ENCODE measurements around the gene ADGRB3. TPM values are rescaled to one million over a fixed set of nuclear protein-coding genes. Genes with fewer than 3 reads are reported as not detected.

ADGRB3 gene
- total and polyA plus RNA-seq, 2 donors (not counting 1 experiment from before 2014, with no cell fraction given): not detected

- Histone ChIP-seq H3K4me1 (ENCODE audit: control insufficient read depth in 2 of 2, insufficient read depth in 2 of 2, low read length in 2 of 2) (peaks cover 20 to 21% of the 10 kb centered on the region in 2 donors), H3K9ac (ENCODE audit: low read length) (no peak overlapping the region), H3K4me2 (replicated peaks; ENCODE audit: low read depth, low read length, poor library complexity, severe bottlenecking) (no peak overlapping the region), H3K4me3 (ENCODE audit: control extremely low read depth in 1 of 5, extremely low read depth in 1 of 5, insufficient read depth in 1 of 5, low read depth in 2 of 5, low read length in 4 of 5) (no peak overlapping the region), H3K9me3 (ENCODE audit: control extremely low read depth in 1 of 3, control insufficient read depth in 2 of 3, insufficient read depth in 1 of 3, low read length in 2 of 3) (no peaks in the 10 kb centered on the region), H3K27me3 (replicated peaks in 1 of 4; ENCODE audit: control extremely low read depth in 1 of 4, control insufficient read depth in 3 of 4, insufficient read depth in 4 of 4, low read length in 3 of 4) (peaks cover 1 to 16% (median 11%) of the 10 kb centered on the region in 4 experiments), H3K79me2 (ENCODE audit: control insufficient read depth, insufficient read depth, low read length) (no peaks in the 10 kb centered on the region), H4K20me1 (ENCODE audit: control insufficient read depth, insufficient read depth, low read length, poor library complexity, severe bottlenecking) (no peaks in the 10 kb centered on the region), H3K27ac (ENCODE audit: low read length in 2 of 2) (no peak overlapping the region), H3K36me3 (replicated peaks in 1 of 2; ENCODE audit: control extremely low read depth in 1 of 2, control insufficient read depth in 1 of 2, extremely low read depth in 1 of 2, insufficient read depth in 2 of 2, low read length in 1 of 2) (no peaks in the 10 kb centered on the region), H2AFZ (ENCODE audit: insufficient read depth, low read depth, low read length, poor library complexity, severe bottlenecking) (no peak overlapping the region)
- WGBS (ENCODE audit: insufficient coverage): no CpG with 5 or more reads among the region's 3 CpGs
- H3K9me3 Mint-ChIP-seq (ENCODE audit: insufficient read depth): no peaks in the 10 kb centered on the region
- ATAC-seq (ENCODE audit: low read depth) (no peak), DNase-seq (no peak)
- ChIA-PET CTCF (no interaction called here), POLR2A (no interaction called here)
- intact Hi-C loops (cut with micrococcal nuclease): no loop called here
- H3K27ac Mint-ChIP-seq: no peak overlapping the region
- H3K27me3 Mint-ChIP-seq: peaks cover 43% of the 10 kb centered on the region
- TF ChIP-seq, protein P1, sequence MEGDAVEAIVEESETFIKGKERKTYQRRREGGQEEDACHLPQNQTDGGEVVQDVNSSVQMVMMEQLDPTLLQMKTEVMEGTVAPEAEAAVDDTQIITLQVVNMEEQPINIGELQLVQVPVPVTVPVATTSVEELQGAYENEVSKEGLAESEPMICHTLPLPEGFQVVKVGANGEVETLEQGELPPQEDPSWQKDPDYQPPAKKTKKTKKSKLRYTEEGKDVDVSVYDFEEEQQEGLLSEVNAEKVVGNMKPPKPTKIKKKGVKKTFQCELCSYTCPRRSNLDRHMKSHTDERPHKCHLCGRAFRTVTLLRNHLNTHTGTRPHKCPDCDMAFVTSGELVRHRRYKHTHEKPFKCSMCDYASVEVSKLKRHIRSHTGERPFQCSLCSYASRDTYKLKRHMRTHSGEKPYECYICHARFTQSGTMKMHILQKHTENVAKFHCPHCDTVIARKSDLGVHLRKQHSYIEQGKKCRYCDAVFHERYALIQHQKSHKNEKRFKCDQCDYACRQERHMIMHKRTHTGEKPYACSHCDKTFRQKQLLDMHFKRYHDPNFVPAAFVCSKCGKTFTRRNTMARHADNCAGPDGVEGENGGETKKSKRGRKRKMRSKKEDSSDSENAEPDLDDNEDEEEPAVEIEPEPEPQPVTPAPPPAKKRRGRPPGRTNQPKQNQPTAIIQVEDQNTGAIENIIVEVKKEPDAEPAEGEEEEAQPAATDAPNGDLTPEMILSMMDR (IDR thresholded peaks at IDR 0.05): no peak
- no peak for TF ChIP-seq EZH2 (IDR thresholded peaks at IDR 0.05; ENCODE audit: borderline replicate concordance, insufficient read depth, low read depth, low read length, poor library complexity, severe bottlenecking)
- H3K4me3 Mint-ChIP-seq: peak overlapping the region; percentile 6
- H3K4me1 Mint-ChIP-seq: peaks cover 24% of the 10 kb centered on the region
These were observed 2.3 kb upstream of the ADGRB3 start for GRCh38 chr6:68632734-68633133.

DNA sequence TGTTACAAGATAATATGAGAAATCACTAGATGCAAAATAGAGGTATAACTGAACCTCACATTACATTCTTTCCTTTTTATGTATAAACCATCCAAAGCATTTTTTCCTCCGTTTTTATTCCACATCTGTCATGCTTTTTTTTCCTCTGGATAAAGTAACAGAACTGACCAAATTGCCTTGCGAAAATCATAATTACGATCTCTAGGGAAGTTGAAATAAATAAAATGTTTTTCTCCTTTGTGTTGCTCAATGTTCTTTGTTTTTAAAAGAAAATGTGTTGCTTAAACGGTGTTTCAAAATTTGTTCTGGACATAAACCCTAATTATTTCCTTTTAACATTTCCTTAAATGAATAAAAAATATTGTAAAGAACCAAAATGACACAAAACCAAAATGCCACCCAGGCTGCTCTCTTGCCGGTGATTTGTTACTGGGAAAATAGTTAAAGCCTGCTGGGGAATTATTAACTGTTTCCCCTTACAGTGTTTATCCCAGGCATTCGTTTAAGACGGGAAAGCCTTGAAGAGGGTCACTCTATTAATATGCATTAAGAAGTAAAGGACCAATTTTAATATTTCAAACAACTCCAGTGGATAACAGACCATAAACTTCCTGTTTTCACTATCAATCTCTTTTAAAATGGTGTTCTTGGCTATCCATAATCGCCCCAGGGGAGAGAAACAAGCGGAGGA, 1.7 kb upstream of the ADGRB3 start:
- WGBS (ENCODE audit: insufficient coverage): no CpG with 5 or more reads among the region's 9 CpGs
- Histone ChIP-seq H4K20me1 (ENCODE audit: control insufficient read depth, insufficient read depth, low read length, poor library complexity, severe bottlenecking) (no peaks in the 10 kb centered on the region), H3K36me3 (replicated peaks in 1 of 2; ENCODE audit: control extremely low read depth in 1 of 2, control insufficient read depth in 1 of 2, extremely low read depth in 1 of 2, insufficient read depth in 2 of 2, low read length in 1 of 2) (no peaks in the 10 kb centered on the region), H3K9ac (ENCODE audit: low read length) (peak overlapping the region; percentile 58), H3K4me3 (ENCODE audit: control extremely low read depth in 1 of 5, extremely low read depth in 1 of 5, insufficient read depth in 1 of 5, low read depth in 2 of 5, low read length in 4 of 5) (no peak overlapping the region), H3K79me2 (ENCODE audit: control insufficient read depth, insufficient read depth, low read length) (no peaks in the 10 kb centered on the region), H3K27ac (ENCODE audit: low read length in 2 of 2) (no peak overlapping the region), H2AFZ (ENCODE audit: insufficient read depth, low read depth, low read length, poor library complexity, severe bottlenecking) (peak overlapping the region; percentile 75), H3K9me3 (ENCODE audit: control extremely low read depth in 1 of 3, control insufficient read depth in 2 of 3, insufficient read depth in 1 of 3, low read length in 2 of 3) (no peaks in the 10 kb centered on the region), H3K4me2 (replicated peaks; ENCODE audit: low read depth, low read length, poor library complexity, severe bottlenecking) (peak overlapping the region; percentile 70), H3K27me3 (replicated peaks in 1 of 4; ENCODE audit: control extremely low read depth in 1 of 4, control insufficient read depth in 3 of 4, insufficient read depth in 4 of 4, low read length in 3 of 4) (peaks cover 1 to 16% (median 11%) of the 10 kb centered on the region in 4 experiments), H3K4me1 (ENCODE audit: control insufficient read depth in 2 of 2, insufficient read depth in 2 of 2, low read length in 2 of 2) (peaks cover 20 to 21% of the 10 kb centered on the region in 2 donors)
- Mint-ChIP-seq H3K4me3 (peak overlapping the region; percentile 89), H3K27ac (no peak overlapping the region), H3K4me1 (peaks cover 24% of the 10 kb centered on the region), H3K9me3 (ENCODE audit: insufficient read depth) (no peaks in the 10 kb centered on the region), H3K27me3 (peaks cover 43% of the 10 kb centered on the region)
- no peak for DNase-seq
- TF ChIP-seq EZH2 (IDR thresholded peaks at IDR 0.05; ENCODE audit: borderline replicate concordance, insufficient read depth, low read depth, low read length, poor library complexity, severe bottlenecking): no peak
- TF ChIP-seq, protein P1 (IDR thresholded peaks at IDR 0.05): no peak
- POLR2A ChIA-PET: no interaction called here
- no peak for ATAC-seq (ENCODE audit: low read depth)
- CTCF ChIA-PET: no interaction called here
- intact Hi-C loops (cut with micrococcal nuclease): no loop called here
